HUES48 (cell line): ENCODE measurements around the gene LRFN5.
"Not testable (repeated sequence)": the region's sequence is repeated elsewhere in the genome, so short reads cannot be mapped to it uniquely, and the experiment has no call there.

Experiments
- H3K27ac ChIP-seq: one replicate; pipeline ENCODE4 v1.7.0; 2013; ENCODE audit warnings: low read depth, low read length, inconsistent platforms
- H3K27me3 ChIP-seq: 2 replicates; pipeline ENCODE4 v1.6.1; 2013; ENCODE audit warnings: mild to moderate bottlenecking, low read length; ENCODE audit not compliant: control insufficient read depth, insufficient read depth
- H3K36me3 ChIP-seq: 2 replicates; pipeline ENCODE4 v1.6.1; 2013; ENCODE audit warnings: low read length; ENCODE audit not compliant: control insufficient read depth, insufficient read depth
- H3K4me1 ChIP-seq: 2 replicates; pipeline ENCODE4 v1.6.1; 2013; ENCODE audit warnings: mild to moderate bottlenecking, low read length; ENCODE audit not compliant: control insufficient read depth, insufficient read depth
- H3K4me3 ChIP-seq: 2 replicates; pipeline ENCODE4 v1.5.1; 2013; ENCODE audit warnings: mild to moderate bottlenecking, low read depth, low read length
- H3K9ac ChIP-seq: 2 replicates; pipeline ENCODE4 v1.6.1; 2013; ENCODE audit warnings: mild to moderate bottlenecking, low read depth, low read length, moderate library complexity
- H3K9me3 ChIP-seq: 2 replicates; pipeline ENCODE4 v1.6.1; 2013; ENCODE audit warnings: low read length; ENCODE audit not compliant: control insufficient read depth, insufficient read depth

Gene LRFN5

DNA sequence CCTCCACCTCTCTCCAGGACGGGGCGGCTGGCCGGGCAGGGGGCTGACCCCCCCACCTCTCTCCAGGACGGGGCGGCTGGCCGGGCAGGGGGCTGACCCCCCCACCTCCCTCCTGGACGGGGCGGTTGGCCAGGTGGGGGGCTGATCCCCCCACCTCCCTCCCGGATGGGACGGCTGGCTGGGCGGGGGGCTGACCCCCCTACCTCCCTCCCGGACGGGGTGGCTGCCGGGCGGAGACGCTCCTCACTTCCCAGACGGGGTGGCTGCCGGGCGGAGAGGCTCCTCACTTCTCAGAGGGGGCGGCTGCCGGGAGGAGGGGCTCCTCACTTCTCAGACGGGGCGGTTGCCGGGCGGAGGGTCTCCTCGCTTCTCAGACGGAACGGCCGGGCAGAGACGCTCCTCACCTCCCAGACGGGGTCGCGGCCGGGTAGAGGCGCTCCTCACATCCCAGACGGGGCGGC lies 67.9 kb downstream of the LRFN5 start:
- not testable (repeated sequence) for H3K4me1 ChIP-seq, H3K9ac ChIP-seq, H3K27me3 ChIP-seq, H3K4me3 ChIP-seq, H3K36me3 ChIP-seq, H3K9me3 ChIP-seq, H3K27ac ChIP-seq

- Histone ChIP-seq H3K27me3 (no peaks in the 10 kb centered on the region), H3K9me3 (no peaks in the 10 kb centered on the region), H3K9ac (no peak overlapping the region), H3K27ac (no peak overlapping the region), H3K4me3 (no peak overlapping the region), H3K4me1 (peaks cover 5% of the 10 kb centered on the region; the same call in 1 of the 2 replicates), H3K36me3 (no peaks in the 10 kb centered on the region)
Observed at GRCh38 chr14:41699486-41699885, 92.8 kb downstream of the LRFN5 start.

- no peaks in the 10 kb centered on the region for H3K36me3 ChIP-seq
- no peak overlapping the region for H3K27ac ChIP-seq
- no peak overlapping the region for H3K4me3 ChIP-seq
- H3K9me3 ChIP-seq, result no peaks in the 10 kb centered on the region
- H3K9ac ChIP-seq, result no peak overlapping the region
- no peaks in the 10 kb centered on the region for H3K27me3 ChIP-seq
- no peaks in the 10 kb centered on the region; the same call in 1 of the 2 replicates for H3K4me1 ChIP-seq
Observed at GRCh38 chr14:41718477-41719166, 111.9 kb downstream of the LRFN5 start.

- Histone ChIP-seq H3K27me3 (no peaks in the 10 kb centered on the region), H3K36me3 (no peaks in the 10 kb centered on the region), H3K4me3 (no peak overlapping the region), H3K27ac (no peak overlapping the region), H3K9me3 (no peaks in the 10 kb centered on the region), H3K4me1 (no peaks in the 10 kb centered on the region), H3K9ac (no peak overlapping the region)
Observed at GRCh38 chr14:41739203-41739602, 132.5 kb downstream of the LRFN5 start.

- Histone ChIP-seq H3K36me3 (no peaks in the 10 kb centered on the region), H3K27me3 (no peaks in the 10 kb centered on the region), H3K4me3 (no peak overlapping the region), H3K9ac (no peak overlapping the region), H3K9me3 (no peaks in the 10 kb centered on the region), H3K4me1 (no peaks in the 10 kb centered on the region), H3K27ac (no peak overlapping the region)
Observed at GRCh38 chr14:41743140-41743539, 136.5 kb downstream of the LRFN5 start.

DNA sequence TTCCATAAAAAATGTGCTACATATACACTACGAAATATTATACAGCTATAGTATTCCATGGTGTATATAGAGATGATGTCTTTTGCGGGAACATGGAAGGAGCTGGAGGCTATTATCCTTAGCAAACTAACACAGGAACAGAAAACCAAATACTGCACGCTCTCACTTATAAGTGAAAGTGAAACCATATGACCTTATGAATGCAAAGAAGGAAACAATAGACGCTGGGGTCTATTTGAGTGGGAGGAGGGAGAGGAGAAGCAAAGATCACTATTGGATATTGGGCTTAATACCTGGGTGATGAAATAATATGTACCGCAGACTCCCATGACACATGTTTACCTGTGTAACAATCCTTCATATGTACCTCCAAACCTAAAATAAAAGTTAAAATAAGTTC lies 142.8 kb downstream of the LRFN5 start:
- Histone ChIP-seq H3K4me3 (no peak overlapping the region), H3K4me1 (no peaks in the 10 kb centered on the region), H3K27ac (no peak overlapping the region), H3K36me3 (no peaks in the 10 kb centered on the region), H3K9ac (no peak overlapping the region), H3K27me3 (no peaks in the 10 kb centered on the region), H3K9me3 (no peaks in the 10 kb centered on the region)

- not testable (repeated sequence) for H3K4me3 ChIP-seq, H3K27ac ChIP-seq, H3K36me3 ChIP-seq, H3K27me3 ChIP-seq, H3K4me1 ChIP-seq, H3K9ac ChIP-seq, H3K9me3 ChIP-seq
Observed at GRCh38 chr14:41750575-41750974, 143.9 kb downstream of the LRFN5 start.

DNA sequence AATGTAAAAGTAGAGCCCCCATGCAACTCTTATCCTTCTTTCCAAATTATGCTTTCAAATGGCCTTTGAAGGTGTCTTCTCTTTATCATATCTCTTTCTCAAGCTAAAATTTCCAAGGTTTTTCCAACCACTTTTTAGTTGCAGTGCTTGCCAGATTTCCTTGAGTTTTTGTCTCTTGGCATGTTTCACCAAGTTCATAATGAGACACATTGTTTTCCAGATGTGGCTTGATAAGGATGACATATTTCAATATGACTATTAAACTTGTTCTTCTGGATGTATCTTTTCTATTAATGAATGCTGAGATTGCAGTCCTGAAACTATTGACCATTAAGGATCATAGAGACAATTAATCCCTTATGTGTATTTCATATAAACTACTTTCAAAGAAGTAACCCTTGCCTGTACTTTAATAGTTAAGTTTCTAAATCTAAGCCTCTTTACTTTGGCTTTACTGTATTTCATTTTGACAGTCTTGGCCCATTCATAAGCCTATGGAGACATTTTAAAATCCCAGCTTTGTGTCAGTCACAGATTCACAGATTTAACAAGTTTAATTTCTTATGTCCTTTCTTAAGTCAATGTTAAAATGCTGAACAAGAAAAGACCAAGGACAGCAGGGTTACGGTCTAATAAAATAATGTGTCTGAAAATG lies 151.5 kb downstream of the LRFN5 start:
- H3K27ac ChIP-seq, result no peak overlapping the region
- H3K36me3 ChIP-seq, result no peaks in the 10 kb centered on the region
- no peaks in the 10 kb centered on the region for H3K27me3 ChIP-seq
- H3K4me1 ChIP-seq, result no peaks in the 10 kb centered on the region
- no peak overlapping the region for H3K4me3 ChIP-seq
- H3K9me3 ChIP-seq, result no peaks in the 10 kb centered on the region
- no peak overlapping the region for H3K9ac ChIP-seq

- no peak overlapping the region for H3K4me3 ChIP-seq
- H3K27me3 ChIP-seq, result no peaks in the 10 kb centered on the region
- H3K9ac ChIP-seq, result no peak overlapping the region
- H3K27ac ChIP-seq, result no peak overlapping the region
- H3K36me3 ChIP-seq, result no peaks in the 10 kb centered on the region
- H3K4me1 ChIP-seq, result no peaks in the 10 kb centered on the region
- no peaks in the 10 kb centered on the region for H3K9me3 ChIP-seq
Observed at GRCh38 chr14:41761204-41761603, 154.5 kb downstream of the LRFN5 start.

DNA sequence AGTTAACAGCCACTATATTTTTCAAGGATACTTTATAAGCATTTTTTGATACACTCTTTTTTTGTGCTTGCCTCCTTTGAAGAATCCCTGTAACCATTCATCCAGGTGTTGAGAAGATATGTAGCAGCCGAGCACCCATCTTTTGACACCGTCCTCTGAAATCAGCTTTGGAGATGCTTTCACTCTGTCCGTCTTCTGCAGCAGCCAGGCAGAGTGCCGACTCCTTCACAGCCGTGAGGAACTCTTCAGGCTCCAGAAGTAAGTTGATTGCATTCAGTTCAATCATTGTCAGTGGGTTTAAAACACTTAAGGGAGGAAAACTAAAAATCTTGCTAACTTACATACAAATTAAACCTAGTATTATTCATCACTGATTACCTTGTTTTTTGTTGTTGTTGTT lies 160.1 kb downstream of the LRFN5 start:
- Histone ChIP-seq H3K27ac (no peak overlapping the region), H3K4me1 (0 out of 2 replicates have a peak, but pooled peaks cover 3% of the 10 kb centered on the region), H3K9me3 (no peaks in the 10 kb centered on the region), H3K27me3 (no peaks in the 10 kb centered on the region), H3K36me3 (no peaks in the 10 kb centered on the region), H3K9ac (no peak overlapping the region), H3K4me3 (no peak overlapping the region)

DNA sequence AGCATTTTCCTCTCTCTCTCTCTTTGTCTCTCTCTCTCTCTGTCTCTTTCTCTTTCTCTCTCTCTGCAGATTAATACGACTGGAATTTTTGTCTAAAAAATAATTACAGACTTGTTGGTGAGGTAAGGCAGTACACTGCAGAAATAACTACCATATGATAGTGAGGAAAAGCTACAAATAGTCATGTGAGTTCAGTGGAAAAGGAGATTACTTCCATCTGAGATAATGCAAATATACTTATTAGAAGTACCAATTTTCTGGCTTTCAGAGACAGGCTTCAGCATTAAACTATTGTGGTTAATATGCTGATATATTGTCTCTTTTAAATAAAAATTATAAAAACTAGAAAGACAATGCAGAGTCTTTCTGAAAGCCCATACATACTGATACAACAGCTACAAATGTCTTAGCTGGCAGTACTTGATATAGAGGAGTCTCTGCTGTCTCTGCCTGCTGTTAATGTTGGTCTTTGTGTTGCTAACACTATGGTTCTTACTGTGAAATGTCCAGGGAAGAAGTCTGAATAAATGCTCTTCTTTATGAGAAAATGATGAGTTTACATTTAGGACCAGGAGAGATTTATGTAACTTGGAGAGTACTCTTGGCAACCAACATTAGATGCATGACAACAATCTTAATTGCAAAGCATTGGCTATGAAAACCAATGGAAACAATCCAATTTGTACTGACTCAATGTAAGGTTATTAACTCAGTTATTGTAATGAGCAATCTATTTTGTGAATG lies 167.0 kb downstream of the LRFN5 start:
- no peaks in the 10 kb centered on the region for H3K27me3 ChIP-seq
- H3K9me3 ChIP-seq, result no peaks in the 10 kb centered on the region
- no peaks in the 10 kb centered on the region for H3K36me3 ChIP-seq
- H3K4me3 ChIP-seq, result no peak overlapping the region
- H3K9ac ChIP-seq, result no peak overlapping the region
- H3K27ac ChIP-seq, result no peak overlapping the region
- H3K4me1 ChIP-seq, result no peaks in the 10 kb centered on the region
